Ishikawa (cell line): ENCODE data around the gene TMPRSS12.

Source experiments
- FOXM1 ChIP-seq: IDR thresholded peaks from 2 replicates; pipeline ENCODE4 v1.6.1; 2012; ENCODE audit warnings: low read depth, borderline replicate concordance
- RAD21 ChIP-seq: IDR thresholded peaks from 2 replicates; pipeline ENCODE4 v1.6.1; 2012; ENCODE audit warnings: low read depth
- TCF12 ChIP-seq: IDR thresholded peaks from 2 replicates; pipeline ENCODE4 v1.6.1; 2012; ENCODE audit warnings: low read depth
- USF1 ChIP-seq: IDR thresholded peaks from 2 replicates; pipeline ENCODE4 v1.6.1; 2012

DNA sequence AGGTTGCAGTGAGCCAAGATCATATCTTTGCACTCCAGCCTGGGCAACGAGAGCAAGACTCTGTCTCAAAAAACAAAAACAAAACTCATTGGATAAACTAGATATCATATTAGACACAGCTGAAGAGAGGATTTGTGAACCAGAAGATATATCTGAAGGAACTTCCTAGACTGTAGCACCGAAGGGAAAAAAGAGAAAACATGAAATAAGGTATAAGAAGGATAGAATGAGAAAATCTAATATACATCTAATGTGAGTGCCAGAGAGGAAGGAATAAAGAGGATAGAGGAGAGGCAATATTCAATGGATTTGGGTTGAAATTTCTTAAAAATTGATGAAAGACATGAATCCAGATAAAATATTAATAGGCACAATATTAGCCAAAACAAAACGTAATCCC lies 22.5 kb downstream of the TMPRSS12 start:
- no peak for TF ChIP-seq RAD21
- no peak for TF ChIP-seq USF1
- no peak for TF ChIP-seq FOXM1
- TF ChIP-seq TCF12 = no peak
